Caco-2 (cell line): ENCODE measurements around the gene RBM20. TPM values are rescaled to one million over a fixed set of nuclear protein-coding genes. Genes with fewer than 3 reads are reported as not detected.
A peak's percentile ranks its signal among the peaks of the same experiment; 100 is the strongest.

Experiments used
- Bru-seq: library from RNA; stranded (reverse); fragments of 400-500 nt; gene quantifications from one replicate; lab custom pipeline; 2021; lab: Mats Ljungman, UMichigan
- BruChase-seq, 2 experiments: library from RNA; stranded (reverse); fragments of 400-500 nt; gene quantifications; one replicate each; lab custom pipeline; 2021; lab: Mats Ljungman, UMichigan
- BruUV-seq: library from RNA; stranded (reverse); fragments of 400-500 nt; replicated peaks from 2 replicates; lab custom pipeline; 2021; lab: Mats Ljungman, UMichigan
- CTCF ChIA-PET: fragments of 300-600 bp; sonication (Branson Sonifier 250); formaldehyde crosslinking; loops from one replicate; lab custom pipeline; 2022; ENCODE audit warnings: antibody characterized with exemption; lab: Charles Lee
- POLR2A ChIA-PET: fragments of 300-600 bp; sonication (Branson Sonifier 250); formaldehyde crosslinking; loops from one replicate; lab custom pipeline; 2022; ENCODE audit warnings: antibody characterized with exemption; lab: Charles Lee
- DNase-seq, 2 experiments: peaks; one replicate each; pipeline versions ENCODE4 v3.0.0 to v3.0.0-alpha.2; 2020 to 2022
- H3K27me3 ChIP-seq: replicated peaks from 2 replicates; pipeline ENCODE4 v1.6.0; 2011; ENCODE audit warnings: low read length; ENCODE audit not compliant: control insufficient read depth, insufficient read depth
- H3K36me3 ChIP-seq: 2 replicates; pipeline ENCODE4 v1.5.1; 2011; ENCODE audit warnings: low read length; ENCODE audit not compliant: control insufficient read depth, insufficient read depth
- H3K4me1 ChIP-seq: fragments of 250-450 bp; sonication (Bioruptor Pico); 2 replicates; pipeline ENCODE4 v1.5.1; 2020; ENCODE audit warnings: mild to moderate bottlenecking
- H3K4me3 ChIP-seq: 2 replicates; pipeline ENCODE4 v1.5.1; 2011; ENCODE audit warnings: low read depth, mild to moderate bottlenecking, control low read depth, low read length
- H3K9me3 ChIP-seq: fragments of 250-450 bp; sonication (Bioruptor Pico); 2 replicates; pipeline ENCODE4 v1.5.1; 2020; ENCODE audit warnings: mild to moderate bottlenecking, moderate library complexity
- H3K27ac Mint-ChIP-seq: one replicate; pipeline ENCODE4 v1.8.0; 2022; ENCODE audit warnings: mixed read lengths; ENCODE audit not compliant: unreplicated experiment
- H3K27me3 Mint-ChIP-seq: one replicate; pipeline ENCODE4 v1.8.0; 2022; ENCODE audit warnings: mixed read lengths; ENCODE audit not compliant: insufficient read depth, unreplicated experiment
- H3K36me3 Mint-ChIP-seq: one replicate; pipeline ENCODE4 v1.8.0; 2022; ENCODE audit warnings: mild to moderate bottlenecking, mixed read lengths; ENCODE audit not compliant: insufficient read depth, unreplicated experiment
- H3K4me1 Mint-ChIP-seq: one replicate; pipeline ENCODE4 v1.8.0; 2022; ENCODE audit warnings: low read depth, mixed read lengths; ENCODE audit not compliant: unreplicated experiment
- H3K4me3 Mint-ChIP-seq: one replicate; pipeline ENCODE4 v1.8.0; 2022; ENCODE audit warnings: mild to moderate bottlenecking, moderate library complexity, mixed read lengths; ENCODE audit not compliant: unreplicated experiment
- H3K9me3 Mint-ChIP-seq: one replicate; pipeline ENCODE4 v1.8.0; 2022; ENCODE audit warnings: mixed read lengths; ENCODE audit not compliant: unreplicated experiment
- CTCF ChIP-seq, 2 experiments: fragments of 200-600 bp in 1 of 2; IDR thresholded peaks; 1 replicate in 1 of 2; 2 replicates in 1 of 2; pipeline versions ENCODE4 v1.5.1 to v1.8.0; 2011 to 2022; ENCODE audit warnings: antibody characterized with exemption in 1 of 2, control low read depth in 1 of 2, inconsistent platforms in 1 of 2, low read depth in 1 of 2, low read length in 1 of 2, mild to moderate bottlenecking in 1 of 2, moderate library complexity in 1 of 2; ENCODE audit not compliant: insufficient read depth in 1 of 2, severe bottlenecking in 1 of 2, unreplicated experiment in 1 of 2
- intact Hi-C: fragments of 100-400 bp; cut with micrococcal nuclease; formaldehyde crosslinking; loops from one replicate; pipeline ENCODE4 v1.10.0; 2022; ENCODE audit not compliant: unreplicated experiment
- long read RNA-seq: library from polyadenylated mRNA; stranded (forward); transcript quantifications from one replicate; pipeline ENCODE4 v2.0.0, GENCODE V29; 2022
- total RNA-seq: library from RNA; stranded (reverse); gene quantifications from 2 replicates; pipeline ENCODE4 v1.2.3, GENCODE V29; 2022

The RBM20 gene
- total RNA-seq (0.35 and 0.36 TPM in 2 replicates), Bru-seq, nascent RNA (percentile 23 among the genes with signal in this experiment), BruChase-seq, experiment 1, labeled RNA remaining after a 2-hour chase (percentile 29 among the genes with signal in this experiment), BruChase-seq, experiment 2, labeled RNA remaining after a 6-hour chase (percentile 21 among the genes with signal in this experiment)
- long read RNA-seq, result 0 reads

DNA sequence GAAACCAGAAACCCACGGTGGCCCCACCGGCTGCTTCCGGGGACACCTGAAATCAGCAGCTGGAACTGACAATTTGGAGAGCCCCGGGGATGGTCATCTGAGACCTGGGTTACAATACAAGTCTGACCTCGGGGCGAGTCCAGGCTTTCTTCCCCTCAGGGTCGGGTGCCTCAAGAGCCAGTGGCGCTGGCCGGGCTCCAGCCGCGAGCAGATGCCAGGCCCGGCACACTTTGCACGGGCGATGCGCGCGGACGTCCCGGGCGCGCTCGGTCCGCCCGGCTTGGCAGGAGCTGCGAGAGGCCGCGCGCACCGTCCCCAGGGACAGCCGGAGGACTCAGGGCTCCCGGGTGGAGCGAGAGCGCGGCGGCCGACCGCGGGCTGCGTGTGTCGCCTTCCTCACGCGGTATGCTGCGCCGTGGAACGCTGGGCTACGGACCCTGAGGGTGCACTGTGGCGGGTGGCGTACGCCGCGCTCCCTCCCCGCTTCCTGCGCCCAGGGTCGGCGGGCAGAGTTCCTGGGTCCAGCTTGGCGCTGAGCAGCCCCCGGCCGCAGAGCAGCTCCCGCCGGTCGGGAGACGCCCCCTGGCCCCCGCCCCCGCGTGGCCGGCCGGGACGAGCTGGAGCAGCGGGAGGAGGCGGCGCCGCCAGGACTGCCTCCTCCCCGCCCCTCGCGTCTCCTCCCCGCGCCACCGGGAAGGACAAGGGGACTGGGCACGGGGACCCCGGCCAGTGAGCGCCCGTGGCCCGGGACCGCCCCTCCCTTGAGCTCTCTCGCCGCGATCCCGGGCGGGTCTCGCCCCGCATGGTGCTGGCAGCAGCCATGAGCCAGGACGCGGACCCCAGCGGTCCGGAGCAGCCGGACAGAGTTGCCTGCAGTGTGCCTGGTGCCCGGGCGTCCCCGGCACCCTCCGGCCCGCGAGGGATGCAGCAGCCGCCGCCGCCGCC is at the start of gene RBM20:
Gene RBM20, plus strand, starts transcription at position 684 of the 945 bp plus-strand sequence. Its CDS starts 119 bp downstream, at position 803.
- peaks cover 18% of the 10 kb centered on the region for H3K27me3 Mint-ChIP-seq
- H3K4me1 Mint-ChIP-seq, result peaks cover 23% of the 10 kb centered on the region
- H3K36me3 ChIP-seq, result no peaks in the 10 kb centered on the region
- H3K4me3 Mint-ChIP-seq, result peak within 1 kb of the TSS; percentile 52
- no peaks in the 10 kb centered on the region for H3K36me3 Mint-ChIP-seq
- H3K9me3 Mint-ChIP-seq, result no peaks in the 10 kb centered on the region
- TF ChIP-seq CTCF (IDR thresholded peaks at IDR 0.05; ENCODE audit: insufficient read depth in 1 of 2, low read depth in 1 of 2, low read length in 1 of 2, severe bottlenecking in 1 of 2, unreplicated experiment in 1 of 2), result no peak
- peak within 1 kb of the TSS; percentile 44 for H3K4me3 ChIP-seq
- intact Hi-C loops, result no loop called here
- H3K27ac Mint-ChIP-seq, result no peak within 1 kb of the TSS
- peaks cover 12% of the 10 kb centered on the region for H3K4me1 ChIP-seq
- ChIA-PET POLR2A (no interaction called here), CTCF (interaction anchor here (1.0 kb wide), 1 partner anchor 28 kb away, joined by 6 read pairs; no protein-coding TSS in a partner anchor)
- DNase-seq, result peak in 1 of 2 experiments; percentile 57
- no peaks in the 10 kb centered on the region for H3K9me3 ChIP-seq
- BruUV-seq, result no TSS peak
- H3K27me3 ChIP-seq, result peaks cover 2% of the 10 kb centered on the region

- no peak for DNase-seq
- no peaks in the 10 kb centered on the region for H3K27me3 Mint-ChIP-seq
- no peak overlapping the region for H3K4me3 Mint-ChIP-seq
- H3K9me3 Mint-ChIP-seq, result no peaks in the 10 kb centered on the region
- no peaks in the 10 kb centered on the region for H3K9me3 ChIP-seq
- TF ChIP-seq CTCF (IDR thresholded peaks at IDR 0.05; ENCODE audit: insufficient read depth in 1 of 2, low read depth in 1 of 2, low read length in 1 of 2, severe bottlenecking in 1 of 2, unreplicated experiment in 1 of 2), result no peak
- no peak overlapping the region for H3K27ac Mint-ChIP-seq
- H3K36me3 ChIP-seq, result no peaks in the 10 kb centered on the region; the same call in 1 of the 2 replicates
- ChIA-PET CTCF (no interaction called here), POLR2A (no interaction called here)
- peaks cover 83% of the 10 kb centered on the region for H3K36me3 Mint-ChIP-seq
- intact Hi-C loops, result no loop called here
- H3K27me3 ChIP-seq, result no peaks in the 10 kb centered on the region
- H3K4me1 Mint-ChIP-seq, result no peaks in the 10 kb centered on the region
- H3K4me1 ChIP-seq, result no peaks in the 10 kb centered on the region
- BruUV-seq, result no TSS peak
- no peak overlapping the region for H3K4me3 ChIP-seq
Measured at GRCh38 chr10:110597476-110597875, 46.7 kb upstream of the RBM20 start.

GRCh38 chr10:110600487-110601101 is 43.5 kb upstream of the RBM20 start:
- DNase-seq, result peak; percentile 54 to 72
- Mint-ChIP-seq H3K4me3 (no peak overlapping the region), H3K9me3 (no peaks in the 10 kb centered on the region), H3K36me3 (peaks cover 82% of the 10 kb centered on the region), H3K27ac (no peak overlapping the region), H3K27me3 (no peaks in the 10 kb centered on the region), H3K4me1 (no peaks in the 10 kb centered on the region)
- CTCF ChIA-PET, result interaction anchor here (0.6 to 2.1 kb wide), 6 partner anchors 16 to 296 kb away, joined by 3 to 12 read pairs (median 5); partner anchors contain the start of gene SMNDC1
- H3K4me3 ChIP-seq, result no peak overlapping the region
- TF ChIP-seq CTCF (IDR thresholded peaks at IDR 0.05; ENCODE audit: insufficient read depth in 1 of 2, low read depth in 1 of 2, low read length in 1 of 2, severe bottlenecking in 1 of 2, unreplicated experiment in 1 of 2), result peak; percentile 61 to 76
- H3K36me3 ChIP-seq, result no peaks in the 10 kb centered on the region
- H3K27me3 ChIP-seq, result no peaks in the 10 kb centered on the region
- H3K4me1 ChIP-seq, result no peaks in the 10 kb centered on the region
- no TSS peak for BruUV-seq
- POLR2A ChIA-PET, result interaction anchor here (0.6 kb wide), 1 partner anchor 88 kb away, joined by 4 read pairs; no protein-coding TSS in a partner anchor
- H3K9me3 ChIP-seq, result no peaks in the 10 kb centered on the region
- intact Hi-C loops, result loop anchor here (1.0 to 5.0 kb wide), 3 partner anchors 33 to 294 kb away; partner anchors contain the start of gene SMC3
